Measurements from ENCODE around the gene CCDC107. TPM values are rescaled to one million over a fixed set of nuclear protein-coding genes. Genes with fewer than 3 reads are reported as not detected.

CCDC107 gene
- total RNA-seq, 1 donor from 2014 or later = 27.2 TPM

DNA sequence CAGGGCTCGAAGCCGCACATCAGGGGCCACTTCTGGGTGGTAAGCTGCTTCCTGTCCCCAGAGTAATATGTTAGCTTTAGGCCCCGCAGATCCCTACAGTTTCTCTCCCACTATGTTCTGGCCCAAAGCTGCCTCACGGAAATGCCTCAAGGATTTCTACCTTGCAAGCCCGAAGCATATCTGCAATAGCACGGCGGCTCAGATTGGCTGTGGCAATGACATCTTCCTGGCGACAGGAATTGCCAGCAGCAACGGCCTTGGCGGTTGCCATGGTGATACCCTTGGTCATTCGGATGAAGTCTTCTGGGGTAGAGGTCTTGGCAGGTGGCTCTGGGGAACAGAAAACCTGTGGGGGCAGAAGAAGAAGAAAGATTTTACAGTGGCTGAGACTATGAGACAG lies 41.9 kb downstream of the CCDC107 start:
- intact Hi-C loops (cut with micrococcal nuclease) = no loop called here

GRCh38 chr9:35700942-35701341 lies 42.9 kb downstream of the CCDC107 start:
- intact Hi-C loops (cut with micrococcal nuclease) = no loop called here

GRCh38 chr9:35702696-35703095 lies 44.6 kb downstream of the CCDC107 start:
- intact Hi-C loops (cut with micrococcal nuclease) = no loop called here

- intact Hi-C loops (cut with micrococcal nuclease) = no loop called here
Measured at GRCh38 chr9:35703906-35704672, 46.0 kb downstream of the CCDC107 start.

- intact Hi-C loops (cut with micrococcal nuclease) = no loop called here
Measured at GRCh38 chr9:35705372-35705771, 47.3 kb downstream of the CCDC107 start.

DNA sequence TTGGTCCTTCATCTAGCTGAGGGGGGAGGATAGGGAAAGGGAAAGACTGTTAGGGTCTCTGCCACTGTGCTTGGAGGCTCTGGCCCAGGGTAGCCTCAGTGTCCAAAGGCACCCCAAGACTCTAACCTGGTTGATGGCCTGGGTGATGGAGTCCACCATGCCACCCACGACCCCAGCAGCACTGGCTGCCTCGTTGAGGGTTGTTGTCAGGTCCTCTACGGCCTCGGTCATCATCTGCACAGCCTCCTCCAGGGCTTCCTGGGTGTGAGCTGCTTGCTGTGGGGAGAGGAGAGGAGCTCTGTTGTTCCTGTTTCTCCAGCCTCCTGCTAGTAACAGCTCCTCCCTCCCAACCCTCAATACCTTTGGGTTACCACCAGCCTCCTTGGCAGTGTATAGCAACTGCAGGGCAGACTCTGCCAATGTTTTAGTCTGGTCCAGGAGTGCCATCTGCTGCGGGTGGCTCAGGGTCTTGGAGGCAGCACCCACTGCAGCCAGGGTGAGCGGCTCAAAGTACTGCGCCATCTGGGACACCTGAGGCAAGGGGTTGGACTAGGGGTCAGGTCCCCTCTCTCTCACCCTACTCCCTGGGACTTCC lies 47.8 kb downstream of the CCDC107 start:
- intact Hi-C loops (cut with micrococcal nuclease) = no loop called here

- intact Hi-C loops (cut with micrococcal nuclease) = no loop called here
Measured at GRCh38 chr9:35706951-35707350, 48.9 kb downstream of the CCDC107 start.

- intact Hi-C loops (cut with micrococcal nuclease) = no loop called here
Measured at GRCh38 chr9:35708146-35708545, 50.1 kb downstream of the CCDC107 start.

GRCh38 chr9:35710818-35711500 lies 52.9 kb downstream of the CCDC107 start:
- intact Hi-C loops (cut with micrococcal nuclease) = no loop called here

Other genes starting within 250 kb of the CCDC107 start
- 3.1 and 3.9 TPM in 2 replicates for gene RUSC2, start 168.2 kb upstream of the CCDC107 start, total RNA-seq
- gene TESK1, start 53.0 kb upstream of the CCDC107 start, total RNA-seq = 30.0 and 33.1 TPM in 2 replicates
- gene CD72, start 39.9 kb upstream of the CCDC107 start, total RNA-seq = 7.0 and 7.3 TPM in 2 replicates
- gene SIT1, start 7.4 kb upstream of the CCDC107 start, total RNA-seq = 198 and 205 TPM in 2 replicates
- 5,282 and 6,266 TPM in 2 replicates for gene RMRP, start 273 bp upstream of the CCDC107 start, total RNA-seq
- 14.7 and 15.4 TPM in 2 replicates for gene ARHGEF39, start 6.9 kb downstream of the CCDC107 start, total RNA-seq
- gene CA9, start 15.6 kb downstream of the CCDC107 start, total RNA-seq = 0.27 and 0.30 TPM in 2 replicates
- 5.9 and 6.0 TPM in 2 replicates for gene TPM2, start 31.6 kb downstream of the CCDC107 start, total RNA-seq
- 360 and 382 TPM in 2 replicates for gene TLN1, start 73.9 kb downstream of the CCDC107 start, total RNA-seq
- 18.0 and 19.9 TPM in 2 replicates for gene CREB3, start 74.4 kb downstream of the CCDC107 start, total RNA-seq
- gene GBA2, start 90.9 kb downstream of the CCDC107 start, total RNA-seq = 54.1 and 62.3 TPM in 2 replicates
- gene RGP1, start 91.0 kb downstream of the CCDC107 start, total RNA-seq = 22.8 and 23.3 TPM in 2 replicates
- 0.55 TPM in 1 of 2 replicates, not detected in the other for gene MSMP, start 96.0 kb downstream of the CCDC107 start, total RNA-seq
- 9.6 and 10.2 TPM in 2 replicates for gene NPR2, start 133.3 kb downstream of the CCDC107 start, total RNA-seq
- gene SPAG8, start 154.0 kb downstream of the CCDC107 start, total RNA-seq = 0.95 and 1.4 TPM in 2 replicates
- 55.0 and 55.7 TPM in 2 replicates for gene HINT2, start 156.8 kb downstream of the CCDC107 start, total RNA-seq
- not detected in 2 replicates for gene FAM221B, start 170.4 kb downstream of the CCDC107 start, total RNA-seq
- 1.7 and 2.6 TPM in 2 replicates for gene TMEM8B, start 170.9 kb downstream of the CCDC107 start, total RNA-seq
- gene OR13J1, start 212.1 kb downstream of the CCDC107 start, total RNA-seq = not detected in 2 replicates
- not detected in 2 replicates for gene HRCT1, start 247.9 kb downstream of the CCDC107 start, total RNA-seq

All from T-helper 2 cell treated with Interferon-gamma antibody and Interleukin-4, amounts not matched to agents 100 ng/mL and 5 ng/mL, for 36 hours (primary cell).